Liver (tissue), 9 donors: ENCODE results near the gene SCLT1. TPM values are rescaled to one million over a fixed set of nuclear protein-coding genes. Genes with fewer than 3 reads are reported as not detected.

Experiments
- DNase-seq: peaks from one replicate; pipeline ENCODE4 v3.0.0-alpha.2; 2017; ENCODE audit warnings: low spot score
- H3K27ac ChIP-seq, 2 donors: one replicate each; pipeline ENCODE4 v1.7.0; 2013; ENCODE audit warnings: inconsistent platforms in 2 of 2, low read length in 2 of 2, control low read depth in 1 of 2, low read depth in 1 of 2, mild to moderate bottlenecking in 1 of 2
- H3K27me3 ChIP-seq, 4 donors: one replicate each; pipeline versions ENCODE4 v1.6.1 to v1.7.0; 2013; ENCODE audit warnings: low read length in 3 of 4, inconsistent platforms in 1 of 4, mild to moderate bottlenecking in 1 of 4, moderate library complexity in 1 of 4; ENCODE audit not compliant: control insufficient read depth in 4 of 4, insufficient read depth in 4 of 4
- H3K36me3 ChIP-seq, 4 donors: one replicate each; pipeline versions ENCODE4 v1.6.1 to v1.7.0; 2013; ENCODE audit warnings: low read length in 3 of 4, mild to moderate bottlenecking in 3 of 4, low read depth in 1 of 4, moderate library complexity in 1 of 4; ENCODE audit not compliant: control insufficient read depth in 4 of 4, insufficient read depth in 3 of 4
- H3K4me1 ChIP-seq, 4 donors: one replicate each; pipeline versions ENCODE4 v1.6.1 to v1.7.0; 2013; ENCODE audit warnings: low read length in 3 of 4, mild to moderate bottlenecking in 3 of 4, moderate library complexity in 1 of 4; ENCODE audit not compliant: control insufficient read depth in 4 of 4, insufficient read depth in 4 of 4
- H3K4me3 ChIP-seq, 3 donors: one replicate each; pipeline versions ENCODE4 v1.6.1 to v1.7.0; 2013; ENCODE audit warnings: low read length in 3 of 3, control low read depth in 1 of 3, low read depth in 1 of 3, mild to moderate bottlenecking in 1 of 3
- H3K9ac ChIP-seq, 2 donors: one replicate each; pipeline ENCODE4 v1.7.0; 2013; ENCODE audit warnings: low read length in 2 of 2, mild to moderate bottlenecking in 2 of 2, moderate library complexity in 2 of 2, control low read depth in 1 of 2, low read depth in 1 of 2
- H3K9me3 ChIP-seq, 4 donors: one replicate each; pipeline versions ENCODE4 v1.6.1 to v1.7.0; 2013; ENCODE audit warnings: low read length in 3 of 4; ENCODE audit not compliant: control insufficient read depth in 4 of 4
- EGR1 ChIP-seq, 2 donors: IDR thresholded peaks; 2 replicates each; pipeline ENCODE4 v1.6.1; 2016 to 2018; ENCODE audit warnings: antibody characterized with exemption in 2 of 2, low read depth in 2 of 2
- FOXA2 ChIP-seq: IDR thresholded peaks from 2 replicates; pipeline ENCODE4 v1.6.1; 2016; ENCODE audit warnings: antibody characterized with exemption
- GABPA ChIP-seq, 2 donors: IDR thresholded peaks in 1 of 2; conservative IDR thresholded peaks in 1 of 2; 2 replicates each; pipeline ENCODE4 v1.6.1; 2016; ENCODE audit warnings: antibody characterized with exemption in 2 of 2, mild to moderate bottlenecking in 1 of 2, moderate library complexity in 1 of 2
- HNF4A ChIP-seq, 2 donors: conservative IDR thresholded peaks; 2 replicates each; pipeline ENCODE4 v1.6.1; 2016; ENCODE audit warnings: antibody characterized with exemption in 2 of 2, mild to moderate bottlenecking in 2 of 2
- HNF4G ChIP-seq: IDR thresholded peaks from 2 replicates; pipeline ENCODE4 v1.6.1; 2016; ENCODE audit warnings: antibody characterized with exemption
- JUND ChIP-seq, 2 donors: IDR thresholded peaks; 2 replicates each; pipeline ENCODE4 v1.6.1; 2016; ENCODE audit warnings: antibody characterized with exemption in 2 of 2
- NR2F2 ChIP-seq: IDR thresholded peaks from 2 replicates; pipeline ENCODE4 v1.6.1; 2016; ENCODE audit warnings: antibody characterized with exemption
- RAD21 ChIP-seq, 2 donors: IDR thresholded peaks; 2 replicates each; pipeline ENCODE4 v1.6.1; 2016; ENCODE audit warnings: antibody characterized with exemption in 2 of 2, mild to moderate bottlenecking in 2 of 2
- REST ChIP-seq: IDR thresholded peaks from 2 replicates; pipeline ENCODE4 v1.6.1; 2016; ENCODE audit warnings: antibody characterized with exemption, mild to moderate bottlenecking
- RXRA ChIP-seq, 2 donors: IDR thresholded peaks; 2 replicates each; pipeline ENCODE4 v1.6.1; 2017 to 2018; ENCODE audit warnings: antibody characterized with exemption in 2 of 2, mild to moderate bottlenecking in 1 of 2
- SP1 ChIP-seq: IDR thresholded peaks from 2 replicates; pipeline ENCODE4 v1.6.1; 2018; ENCODE audit warnings: antibody characterized with exemption, mild to moderate bottlenecking
- TAF1 ChIP-seq: conservative IDR thresholded peaks from 2 replicates; pipeline ENCODE4 v1.6.1; 2016; ENCODE audit warnings: antibody characterized with exemption, mild to moderate bottlenecking
- YY1 ChIP-seq: IDR thresholded peaks from 2 replicates; pipeline ENCODE4 v1.6.1; 2016; ENCODE audit warnings: antibody characterized with exemption, mild to moderate bottlenecking
- ZBTB33 ChIP-seq: IDR thresholded peaks from 2 replicates; pipeline ENCODE4 v1.6.1; 2016; ENCODE audit warnings: antibody characterized with exemption
- WGBS: extraction: QIAGEN DNeasy Blood & Tissue Kit; methylation state at CpG from one replicate; pipeline ENCODE4 v1.1.7; 2013; 5-methylcytosine and 5-hydroxymethylcytosine counted together
- polyA plus RNA-seq, 2 donors: library from polyadenylated mRNA; stranded (reverse) in 1 of 2; unstranded in 1 of 2; fragments of 200-250 nt in 1 of 2; fragments of >200 nt in 1 of 2; fragmentation: Nextera tagmentation in 1 of 2; extraction: Ambion mirVana in 1 of 2; gene quantifications; one replicate each; pipeline versions ENCODE4 v1.2.1 to v1.2.3, GENCODE V29; 2013 to 2015
- total RNA-seq, 2 donors: library from RNA; depleted of rRNA; stranded (reverse); fragments of >200 nt; gene quantifications; one replicate each; pipeline ENCODE4 v1.2.3, GENCODE V29; 2014
- TF ChIP-seq, protein P1 (sequence below): IDR thresholded peaks from 2 replicates; pipeline ENCODE4 v1.6.1; 2016; ENCODE audit warnings: antibody characterized with exemption
- TF ChIP-seq, protein P2 (sequence below): fragments of 150-350 bp; IDR thresholded peaks from 2 replicates; pipeline ENCODE4 v1.5.1; 2017; ENCODE audit warnings: improper control_type of control experiment, low read depth, low read length; ENCODE audit not compliant: missing input control
- donor health status: healthy.
- donor health status: healthy.
- donor health status: healthy.
- donor health status: healthy.
- donor health status: healthy.

The SCLT1 gene
- total and polyA plus RNA-seq, 4 donors = 1.2 to 14.2 (median 4.0) TPM

- TF ChIP-seq EGR1 (IDR thresholded peaks at IDR 0.05; ENCODE audit: low read depth in 2 of 2) = no peak
- TF ChIP-seq RXRA (IDR thresholded peaks at IDR 0.05) = no peak
- no peak for TF ChIP-seq SP1
Measured at GRCh38 chr4:128840711-128841318, 252.5 kb downstream of the SCLT1 start (continued).

- no peak overlapping the region for H3K4me3 ChIP-seq
- H3K9ac ChIP-seq = no peak overlapping the region
- 96% methylated on average over 3 of the region's 3 CpGs for WGBS
- peaks cover 0 to 2% (median under 1%) of the 10 kb centered on the region in 4 donors for H3K36me3 ChIP-seq
- no peak overlapping the region for H3K27ac ChIP-seq
- H3K9me3 ChIP-seq = no peaks in the 10 kb centered on the region
- no peaks in the 10 kb centered on the region for H3K27me3 ChIP-seq
- no peak for DNase-seq
- TF ChIP-seq TAF1 (no peak), YY1 (no peak), GABPA (IDR thresholded peaks at IDR 0.05 in 1 of 2, conservative IDR thresholded peaks at IDR 0.05 in 1 of 2) (no peak), HNF4A (conservative IDR thresholded peaks at IDR 0.05) (no peak), EGR1 (IDR thresholded peaks at IDR 0.05; ENCODE audit: low read depth in 2 of 2) (no peak), ZBTB33 (no peak), FOXA2 (no peak)
- TF ChIP-seq, protein P1, sequence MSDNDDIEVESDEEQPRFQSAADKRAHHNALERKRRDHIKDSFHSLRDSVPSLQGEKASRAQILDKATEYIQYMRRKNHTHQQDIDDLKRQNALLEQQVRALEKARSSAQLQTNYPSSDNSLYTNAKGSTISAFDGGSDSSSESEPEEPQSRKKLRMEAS = no peak
- H3K4me1 ChIP-seq = peaks cover under 1 to 18% (median 7%) of the 10 kb centered on the region in 4 donors
Measured at GRCh38 chr4:128837679-128838078, 255.7 kb downstream of the SCLT1 start.

GRCh38 chr4:128837198-128837597 is 256.1 kb downstream of the SCLT1 start:
- no peak for TF ChIP-seq GABPA (IDR thresholded peaks at IDR 0.05 in 1 of 2, conservative IDR thresholded peaks at IDR 0.05 in 1 of 2)
- no peak for TF ChIP-seq EGR1 (IDR thresholded peaks at IDR 0.05; ENCODE audit: low read depth in 2 of 2)
- TF ChIP-seq ZBTB33 = no peak
- no peak for TF ChIP-seq RAD21 (IDR thresholded peaks at IDR 0.05)
- TF ChIP-seq, protein P1 = no peak
- TF ChIP-seq REST = no peak
- TF ChIP-seq FOXA2 = no peak
- no peak for TF ChIP-seq SP1
- TF ChIP-seq TAF1 = no peak
- TF ChIP-seq NR2F2 = no peak
- no peak for TF ChIP-seq HNF4G
- TF ChIP-seq, protein P2, sequence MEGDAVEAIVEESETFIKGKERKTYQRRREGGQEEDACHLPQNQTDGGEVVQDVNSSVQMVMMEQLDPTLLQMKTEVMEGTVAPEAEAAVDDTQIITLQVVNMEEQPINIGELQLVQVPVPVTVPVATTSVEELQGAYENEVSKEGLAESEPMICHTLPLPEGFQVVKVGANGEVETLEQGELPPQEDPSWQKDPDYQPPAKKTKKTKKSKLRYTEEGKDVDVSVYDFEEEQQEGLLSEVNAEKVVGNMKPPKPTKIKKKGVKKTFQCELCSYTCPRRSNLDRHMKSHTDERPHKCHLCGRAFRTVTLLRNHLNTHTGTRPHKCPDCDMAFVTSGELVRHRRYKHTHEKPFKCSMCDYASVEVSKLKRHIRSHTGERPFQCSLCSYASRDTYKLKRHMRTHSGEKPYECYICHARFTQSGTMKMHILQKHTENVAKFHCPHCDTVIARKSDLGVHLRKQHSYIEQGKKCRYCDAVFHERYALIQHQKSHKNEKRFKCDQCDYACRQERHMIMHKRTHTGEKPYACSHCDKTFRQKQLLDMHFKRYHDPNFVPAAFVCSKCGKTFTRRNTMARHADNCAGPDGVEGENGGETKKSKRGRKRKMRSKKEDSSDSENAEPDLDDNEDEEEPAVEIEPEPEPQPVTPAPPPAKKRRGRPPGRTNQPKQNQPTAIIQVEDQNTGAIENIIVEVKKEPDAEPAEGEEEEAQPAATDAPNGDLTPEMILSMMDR = no peak
- no peak for TF ChIP-seq RXRA (IDR thresholded peaks at IDR 0.05)
- no peak for TF ChIP-seq HNF4A (conservative IDR thresholded peaks at IDR 0.05)
- TF ChIP-seq YY1 = no peak
- no peak for TF ChIP-seq JUND (IDR thresholded peaks at IDR 0.05)

More at GRCh38 chr4:128837198-128837597, 256.1 kb downstream of the SCLT1 start:
- 89% methylated on average over 2 of the region's 2 CpGs for WGBS
- H3K27ac ChIP-seq = no peak overlapping the region
- H3K9me3 ChIP-seq = no peaks in the 10 kb centered on the region
- peaks cover 0 to 2% (median under 1%) of the 10 kb centered on the region in 4 donors for H3K36me3 ChIP-seq
- DNase-seq = no peak
- H3K4me1 ChIP-seq = peaks cover 3 to 23% (median 11%) of the 10 kb centered on the region in 4 donors
- no peak overlapping the region for H3K4me3 ChIP-seq
- no peaks in the 10 kb centered on the region for H3K27me3 ChIP-seq
- H3K9ac ChIP-seq = no peak overlapping the region
